ENCODE measurements around the gene C1S. TPM values are rescaled to one million over a fixed set of nuclear protein-coding genes. Genes with fewer than 3 reads are reported as not detected.

Gene C1S
- total RNA-seq, result 1.9 and 5.8 TPM in 2 replicates

GRCh38 chr12:7060353-7060954, at the start of gene C1S:
Gene C1S (plus strand): TSS chr12:7060718. CDS start chr12:7061913, 1,195 bp downstream.

GRCh38 chr12:7018350-7019042, 42.0 kb upstream of the C1S start, which contains the start of gene LPCAT3:
Gene LPCAT3 (minus strand): TSS chr12:7018476. CDS start chr12:7018424, 52 bp downstream.

GRCh38 chr12:7092229-7092985, 31.9 kb downstream of the C1S start, which contains the start of gene C1R:
Gene C1R (minus strand): TSS chr12:7092445. CDS start chr12:7092388, 57 bp downstream.

GRCh38 chr12:7108796-7109571, 48.5 kb downstream of the C1S start, which contains the start of gene C1RL:
Gene C1RL (minus strand): TSS chr12:7109214. CDS start chr12:7109180, 34 bp downstream.

Other genes with a start within 250 kb of the C1S start
- 9.4 and 9.7 TPM in 2 replicates for gene GPR162, start 238.9 kb upstream of the C1S start, total RNA-seq
- 81.9 and 98.6 TPM in 2 replicates for gene P3H3, start 232.3 kb upstream of the C1S start, total RNA-seq
- 0.65 and 1.4 TPM in 2 replicates for gene GNB3, start 219.8 kb upstream of the C1S start, total RNA-seq
- 12.7 and 13.2 TPM in 2 replicates for gene CDCA3, start 209.4 kb upstream of the C1S start, total RNA-seq
- 84.5 and 88.4 TPM in 2 replicates for gene USP5, start 208.6 kb upstream of the C1S start, total RNA-seq
- gene TPI1, start 193.2 kb upstream of the C1S start, total RNA-seq, result 1,011 and 1,271 TPM in 2 replicates
- gene SPSB2, start 187.4 kb upstream of the C1S start, total RNA-seq, result 3.2 and 4.1 TPM in 2 replicates
- gene LRRC23, start 155.9 kb upstream of the C1S start, total RNA-seq, result 4.2 and 9.1 TPM in 2 replicates
- gene ENO2, start 146.1 kb upstream of the C1S start, total RNA-seq, result 8.1 and 8.7 TPM in 2 replicates
- gene ATN1, start 132.8 kb upstream of the C1S start, total RNA-seq, result 9.1 and 16.6 TPM in 2 replicates
- gene RNU7-1, start 116.9 kb upstream of the C1S start, total RNA-seq, result not detected in 2 replicates
- gene C12orf57, start 116.7 kb upstream of the C1S start, total RNA-seq, result 137 and 143 TPM in 2 replicates
- gene PTPN6, start 109.4 kb upstream of the C1S start, total RNA-seq, result under 0.01 and 0.15 TPM in 2 replicates
- 185 and 231 TPM in 2 replicates for gene PHB2, start 90.1 kb upstream of the C1S start, total RNA-seq
- 79.3 and 94.4 TPM in 2 replicates for gene EMG1, start 89.8 kb upstream of the C1S start, total RNA-seq
- gene LPCAT3, start 42.2 kb upstream of the C1S start, total RNA-seq, result 4.9 and 8.4 TPM in 2 replicates
- 1.3 and 5.3 TPM in 2 replicates for gene C1R, start 31.7 kb downstream of the C1S start, total RNA-seq
- gene C1RL, start 48.5 kb downstream of the C1S start, total RNA-seq, result 12.2 and 14.3 TPM in 2 replicates
- not detected in 2 replicates for gene RBP5, start 68.2 kb downstream of the C1S start, total RNA-seq
- 27.6 and 34.3 TPM in 2 replicates for gene CLSTN3, start 69.7 kb downstream of the C1S start, total RNA-seq
- 22.8 and 36.4 TPM in 2 replicates for gene PEX5, start 129.0 kb downstream of the C1S start, total RNA-seq
- gene ACSM4, start 243.4 kb downstream of the C1S start, total RNA-seq, result not detected in 2 replicates